ENCODE measurements around the gene STAT6. TPM values are rescaled to one million over a fixed set of nuclear protein-coding genes. Genes with fewer than 3 reads are reported as not detected.
A peak's percentile ranks its signal among the peaks of the same experiment; 100 is the strongest.
"Not testable (repeated sequence)": the region's sequence is repeated elsewhere in the genome, so short reads cannot be mapped to it uniquely, and the experiment has no call there.

STAT6 gene
- total and polyA plus RNA-seq, 11 donors: 31.6 to 87.7 (median 38.4) TPM

DNA sequence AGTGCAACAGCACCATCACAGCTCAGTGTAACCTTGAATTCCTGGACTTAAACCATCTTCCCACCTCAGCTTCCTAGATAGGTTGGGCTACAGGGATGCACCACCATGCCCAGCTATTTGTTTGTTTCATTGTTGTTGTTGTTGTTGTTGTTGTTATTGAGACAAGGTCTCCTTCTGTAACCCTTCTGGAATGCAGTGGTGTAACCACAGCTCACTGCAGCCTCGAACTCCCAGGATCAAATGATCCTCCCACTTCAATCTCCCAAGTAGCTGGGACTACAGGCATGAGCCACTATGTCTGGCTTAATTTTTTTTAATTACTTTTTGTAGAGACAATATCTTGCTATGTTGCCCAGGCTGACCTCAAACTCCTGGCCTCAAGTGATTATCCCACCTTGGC, 31.3 kb downstream of the STAT6 start:
- Histone ChIP-seq H3K4me1 (peaks cover 0 to 19% (median 10%) of the 10 kb centered on the region in 12 donors), H3K27me3 (no peaks in the 10 kb centered on the region), H3K36me3 (peaks cover 0 to 6% (median 0%) of the 10 kb centered on the region in 9 donors), H3K4me3 (no peak overlapping the region), H3K27ac (peak overlapping the region in 3 of 12 donors; percentile 84 to 94 (median 86)), H3K9me3 (no peaks in the 10 kb centered on the region)
- TF ChIP-seq, protein P1, sequence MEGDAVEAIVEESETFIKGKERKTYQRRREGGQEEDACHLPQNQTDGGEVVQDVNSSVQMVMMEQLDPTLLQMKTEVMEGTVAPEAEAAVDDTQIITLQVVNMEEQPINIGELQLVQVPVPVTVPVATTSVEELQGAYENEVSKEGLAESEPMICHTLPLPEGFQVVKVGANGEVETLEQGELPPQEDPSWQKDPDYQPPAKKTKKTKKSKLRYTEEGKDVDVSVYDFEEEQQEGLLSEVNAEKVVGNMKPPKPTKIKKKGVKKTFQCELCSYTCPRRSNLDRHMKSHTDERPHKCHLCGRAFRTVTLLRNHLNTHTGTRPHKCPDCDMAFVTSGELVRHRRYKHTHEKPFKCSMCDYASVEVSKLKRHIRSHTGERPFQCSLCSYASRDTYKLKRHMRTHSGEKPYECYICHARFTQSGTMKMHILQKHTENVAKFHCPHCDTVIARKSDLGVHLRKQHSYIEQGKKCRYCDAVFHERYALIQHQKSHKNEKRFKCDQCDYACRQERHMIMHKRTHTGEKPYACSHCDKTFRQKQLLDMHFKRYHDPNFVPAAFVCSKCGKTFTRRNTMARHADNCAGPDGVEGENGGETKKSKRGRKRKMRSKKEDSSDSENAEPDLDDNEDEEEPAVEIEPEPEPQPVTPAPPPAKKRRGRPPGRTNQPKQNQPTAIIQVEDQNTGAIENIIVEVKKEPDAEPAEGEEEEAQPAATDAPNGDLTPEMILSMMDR (IDR thresholded peaks at IDR 0.05): no peak
- ATAC-seq: no peak
- intact Hi-C loops (cut with DNase I): loop anchor here in 1 of 10 donors (2.0 kb wide), 1 partner anchor 31 kb away; the partner anchor contains the start of gene STAT6
- no peak for DNase-seq
- WGBS, 4 donors: 82 to 95% (median 87%) methylated on average over 1 of the region's 1 CpG

- 0% methylated on average over 38 to 39 of the region's 39 CpGs for WGBS, 4 donors
- peak in 1 of 2 donors; percentile 66 for TF ChIP-seq POLR2A (IDR thresholded peaks at IDR 0.05)
- TF ChIP-seq, protein P1 (IDR thresholded peaks at IDR 0.05): no peak
- Histone ChIP-seq H3K4me1 (peaks cover 0 to 19% (median 10%) of the 10 kb centered on the region in 12 donors), H3K36me3 (peaks cover 0 to 6% (median 0%) of the 10 kb centered on the region in 9 donors), H3K27ac (peak within 1 kb of the TSS; percentile 48 to 94 (median 78)), H3K27me3 (no peaks in the 10 kb centered on the region), H3K9me3 (no peaks in the 10 kb centered on the region), H3K4me3 (peak within 1 kb of the TSS; percentile 29 to 88 (median 78))
- DNase-seq (peak; percentile 94 to 98 (median 98)), ATAC-seq (peak; percentile 100)
- intact Hi-C loops (cut with DNase I): loop anchor here in 1 of 10 donors (2.0 kb wide), 1 partner anchor 32 kb away; the partner anchor contains the start of gene STAT6
These were observed 32.4 kb downstream of the STAT6 start, which contains the start of gene NEMP1 for GRCh38 chr12:57078519-57079404. Gene NEMP1, minus strand, starts transcription at chr12:57078791. Its CDS starts 46 bp downstream, at chr12:57078745.

DNA sequence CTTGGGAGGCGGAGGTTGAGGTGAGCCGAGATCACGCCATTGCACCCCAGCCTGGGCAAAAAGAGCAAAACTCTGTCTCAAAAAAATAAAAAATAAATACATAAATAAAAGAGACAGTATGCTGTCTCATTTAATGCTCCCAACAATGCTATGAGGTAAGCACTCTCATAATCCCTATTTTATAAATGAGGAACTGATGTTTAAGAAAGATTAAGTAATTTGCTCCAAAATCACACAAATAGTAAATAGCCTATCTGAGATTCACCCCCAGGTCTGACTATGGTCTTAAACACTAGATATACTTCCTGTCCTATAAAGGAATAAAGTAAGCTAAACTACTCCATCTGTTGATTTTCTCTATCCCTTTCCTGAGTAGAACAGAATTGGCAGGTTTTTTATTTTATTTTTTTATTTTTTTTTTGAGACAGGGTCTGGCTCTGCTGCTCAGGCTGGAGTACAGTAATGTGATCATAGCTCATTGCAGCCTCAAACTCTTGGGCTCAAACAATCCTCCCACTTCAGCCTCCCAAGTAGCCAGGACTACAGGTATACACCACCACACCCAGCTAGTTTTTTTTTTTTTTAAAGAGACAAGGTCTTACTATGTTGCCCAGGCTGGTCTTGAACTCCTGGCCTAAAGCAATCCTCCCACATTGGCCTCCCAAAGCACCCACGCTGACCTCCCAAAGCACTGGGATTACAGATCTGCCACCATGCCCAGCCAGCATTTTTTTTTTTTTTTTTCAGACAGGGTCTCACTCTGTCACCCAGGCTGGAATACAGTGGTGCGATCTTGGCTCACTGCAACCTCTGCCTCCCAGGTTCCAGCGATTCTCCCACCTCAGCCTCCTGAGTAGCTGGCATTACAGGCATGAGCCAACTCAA, 37.4 kb downstream of the STAT6 start:
- intact Hi-C loops (cut with DNase I): loop anchor here in 1 of 10 donors (5.0 kb wide), 1 partner anchor 113 kb away; no protein-coding TSS in a partner anchor
- H3K4me3 ChIP-seq: not testable (repeated sequence)

GRCh38 chr12:57072661-57073060, 38.5 kb downstream of the STAT6 start:
- DNase-seq (no peak), ATAC-seq (no peak)
- TF ChIP-seq, protein P1 (IDR thresholded peaks at IDR 0.05): no peak
- no peak for TF ChIP-seq POLR2A (IDR thresholded peaks at IDR 0.05)
- peaks cover 0 to 45% (median 18%) of the 10 kb centered on the region in 9 donors for H3K36me3 ChIP-seq
- no peak overlapping the region for H3K4me3 ChIP-seq
- H3K27ac ChIP-seq: peak overlapping the region in 1 of 12 donors; percentile 73
- 78 to 87% (median 82%) methylated on average over 2 of the region's 2 CpGs for WGBS, 4 donors
- H3K4me1 ChIP-seq: peaks cover 0 to 15% (median 6%) of the 10 kb centered on the region in 12 donors
- H3K9me3 ChIP-seq: no peaks in the 10 kb centered on the region
- intact Hi-C loops (cut with DNase I): loop anchor here in 1 of 10 donors (5.0 kb wide), 1 partner anchor 115 kb away; no protein-coding TSS in a partner anchor
- no peaks in the 10 kb centered on the region for H3K27me3 ChIP-seq

More for the DNA sequence above, 37.4 kb downstream of the STAT6 start:
- H3K36me3 ChIP-seq: peaks cover 0 to 34% (median 11%) of the 10 kb centered on the region in 9 donors
- peak overlapping the region in 1 of 12 donors; percentile 73 for H3K27ac ChIP-seq
- not testable (repeated sequence) for ATAC-seq, DNase-seq, H3K9me3 ChIP-seq, H3K27me3 ChIP-seq
- H3K4me1 ChIP-seq: peaks cover 0 to 18% (median 11%) of the 10 kb centered on the region in 12 donors
- WGBS, 4 donors: 93 to 96% (median 95%) methylated on average over 6 of the region's 6 CpGs

Measured in heart left ventricle (tissue), 16 donors.